Kidney tubule cell (primary cell): ENCODE measurements around the gene TM7SF2.
"Not testable (repeated sequence)": the region's sequence is repeated elsewhere in the genome, so short reads cannot be mapped to it uniquely, and the experiment has no call there.

Source experiments
- DNase-seq: peaks from one replicate; pipeline ENCODE4 v3.0.0-alpha.2; 2018; ENCODE audit warnings: low spot score

TM7SF2 gene

GRCh38 chr11:65130631-65131416, 19.2 kb downstream of the TM7SF2 start:
- DNase-seq: no peak

- DNase-seq: no peak
Observed at GRCh38 chr11:65131417-65131776, 19.7 kb downstream of the TM7SF2 start.

- no peak for DNase-seq
Observed at GRCh38 chr11:65131895-65132237, 20.2 kb downstream of the TM7SF2 start.

GRCh38 chr11:65132238-65132987, 20.7 kb downstream of the TM7SF2 start:
- no peak for DNase-seq

GRCh38 chr11:65132988-65133700, 21.5 kb downstream of the TM7SF2 start:
- peak; percentile 80 for DNase-seq

GRCh38 chr11:65133724-65134123, 22.1 kb downstream of the TM7SF2 start:
- DNase-seq: no peak

- peak; percentile 89 for DNase-seq
Observed at GRCh38 chr11:65134240-65134951, 22.7 kb downstream of the TM7SF2 start, which contains the start of gene SYVN1. Gene SYVN1 (minus strand): TSS chr11:65134519. CDS start chr11:65133601, 918 bp downstream.

- DNase-seq: peak; percentile 98
Observed at GRCh38 chr11:65134952-65135632, 23.4 kb downstream of the TM7SF2 start.

GRCh38 chr11:65135633-65136145, 24.0 kb downstream of the TM7SF2 start:
- DNase-seq: no peak

- DNase-seq: no peak
Observed at GRCh38 chr11:65136515-65137096, 24.9 kb downstream of the TM7SF2 start.

- no peak for DNase-seq
Observed at GRCh38 chr11:65141896-65142494, 30.3 kb downstream of the TM7SF2 start.

GRCh38 chr11:65147352-65148075, 35.8 kb downstream of the TM7SF2 start:
- DNase-seq: no peak

GRCh38 chr11:65148657-65149056, 37.0 kb downstream of the TM7SF2 start:
- no peak for DNase-seq

- not testable (repeated sequence) for DNase-seq
Observed at GRCh38 chr11:65150131-65150508, 38.4 kb downstream of the TM7SF2 start.

GRCh38 chr11:65150509-65151299, 39.0 kb downstream of the TM7SF2 start:
- peak; percentile 97 for DNase-seq

- no peak for DNase-seq
Observed at GRCh38 chr11:65151331-65151899, 39.7 kb downstream of the TM7SF2 start.

GRCh38 chr11:65152122-65152521, 40.5 kb downstream of the TM7SF2 start:
- no peak for DNase-seq

- no peak for DNase-seq
Observed at GRCh38 chr11:65156256-65156655, 44.6 kb downstream of the TM7SF2 start.

- no peak for DNase-seq
Observed at GRCh38 chr11:65156926-65157325, 45.3 kb downstream of the TM7SF2 start.
